H9 (cell line): ENCODE data around the gene SPC24. TPM values are rescaled to one million over a fixed set of nuclear protein-coding genes. Genes with fewer than 3 reads are reported as not detected.
"Not testable (repeated sequence)": the region's sequence is repeated elsewhere in the genome, so short reads cannot be mapped to it uniquely, and the experiment has no call there.

Experiments used
- DNase-seq: peaks from one replicate; pipeline ENCODE4 v3.0.0-alpha.2; 2017
- H2AFZ ChIP-seq: one replicate; pipeline ENCODE4 v1.6.1; 2013; ENCODE audit warnings: mild to moderate bottlenecking, low read length, control low read depth, moderate library complexity
- H2AK5ac ChIP-seq: 2 replicates; pipeline ENCODE4 v1.6.1; 2013; ENCODE audit warnings: low read length, control low read depth, mixed read lengths; ENCODE audit not compliant: insufficient read length
- H2BK120ac ChIP-seq: one replicate; pipeline ENCODE4 v1.6.1; 2013; ENCODE audit warnings: low read depth, mild to moderate bottlenecking, low read length, control low read depth, inconsistent platforms; ENCODE audit not compliant: poor library complexity, severe bottlenecking
- H2BK12ac ChIP-seq: 2 replicates; pipeline ENCODE4 v1.6.1; 2013; ENCODE audit warnings: low read length, control low read depth, mixed read lengths, low read depth; ENCODE audit not compliant: insufficient read length
- H2BK15ac ChIP-seq: 2 replicates; pipeline ENCODE4 v1.6.1; 2013; ENCODE audit warnings: low read depth, low read length, control low read depth
- H2BK20ac ChIP-seq: one replicate; pipeline ENCODE4 v1.6.1; 2013; ENCODE audit warnings: low read depth, mild to moderate bottlenecking, low read length, control low read depth, inconsistent platforms; ENCODE audit not compliant: poor library complexity, severe bottlenecking
- H2BK5ac ChIP-seq: 2 replicates; pipeline ENCODE4 v1.6.1; 2013; ENCODE audit warnings: low read length, control low read depth, mixed read lengths; ENCODE audit not compliant: insufficient read length
- H3K14ac ChIP-seq: 2 replicates; pipeline ENCODE4 v1.6.1; 2013; ENCODE audit warnings: low read length, control low read depth; ENCODE audit not compliant: insufficient read depth
- H3K18ac ChIP-seq: 2 replicates; pipeline ENCODE4 v1.6.1; 2013; ENCODE audit warnings: low read depth, mild to moderate bottlenecking, mixed read lengths, low read length, control low read depth; ENCODE audit not compliant: insufficient read length
- H3K23ac ChIP-seq: 2 replicates; pipeline ENCODE4 v1.6.1; 2013; ENCODE audit warnings: low read length, control low read depth, mixed read lengths, low read depth; ENCODE audit not compliant: insufficient read length
- H3K23me2 ChIP-seq: 2 replicates; pipeline ENCODE4 v1.6.1; 2013; ENCODE audit warnings: low read depth, mild to moderate bottlenecking, mixed read lengths, low read length, control low read depth; ENCODE audit not compliant: insufficient read length, poor library complexity, severe bottlenecking
- H3K27ac ChIP-seq: 2 replicates; pipeline ENCODE4 v1.5.1; 2013; ENCODE audit warnings: low read length, control low read depth, mixed read lengths, low read depth; ENCODE audit not compliant: insufficient read length
- H3K27me3 ChIP-seq: 2 replicates; pipeline ENCODE4 v1.6.1; 2013; ENCODE audit warnings: low read length, control low read depth, inconsistent platforms; ENCODE audit not compliant: insufficient read depth
- H3K4ac ChIP-seq: 2 replicates; pipeline ENCODE4 v1.6.1; 2013; ENCODE audit warnings: low read depth, mild to moderate bottlenecking, control low read depth, inconsistent platforms, low read length, moderate library complexity
- H3K4me1 ChIP-seq: 2 replicates; pipeline ENCODE4 v1.6.1; 2013; ENCODE audit warnings: low read length, control low read depth, inconsistent platforms; ENCODE audit not compliant: insufficient read depth
- H3K4me2 ChIP-seq: 2 replicates; pipeline ENCODE4 v1.6.1; 2013; ENCODE audit warnings: low read length, control low read depth, mixed read lengths; ENCODE audit not compliant: insufficient read length, insufficient read depth
- H3K56ac ChIP-seq: 2 replicates; pipeline ENCODE4 v1.6.1; 2013; ENCODE audit warnings: low read depth, mild to moderate bottlenecking, mixed read lengths, low read length, control low read depth; ENCODE audit not compliant: insufficient read length
- H3K79me1 ChIP-seq: 2 replicates; pipeline ENCODE4 v1.6.1; 2013; ENCODE audit warnings: low read depth, mild to moderate bottlenecking, moderate library complexity, low read length, control low read depth, inconsistent platforms; ENCODE audit not compliant: insufficient read depth, poor library complexity, severe bottlenecking
- H3K79me2 ChIP-seq: 2 replicates; pipeline ENCODE4 v1.6.1; 2013; ENCODE audit warnings: low read length, control low read depth, inconsistent platforms; ENCODE audit not compliant: insufficient read depth
- H3K9ac ChIP-seq: 2 replicates; pipeline ENCODE4 v1.6.1; 2013; ENCODE audit warnings: low read length, control low read depth, mixed read lengths; ENCODE audit not compliant: insufficient read length; ENCODE audit errors: extremely low read depth
- H3K9me3 ChIP-seq: one replicate; pipeline ENCODE4 v1.6.1; 2013; ENCODE audit warnings: low read depth, low read length, inconsistent platforms; ENCODE audit not compliant: control insufficient read depth
- H3T11ph ChIP-seq: one replicate; pipeline ENCODE4 v1.6.1; 2013; ENCODE audit warnings: mild to moderate bottlenecking, low read length, control low read depth, inconsistent platforms
- H4K20me1 ChIP-seq: one replicate; pipeline ENCODE4 v1.6.1; 2013; ENCODE audit not compliant: control insufficient read depth, insufficient read length, insufficient read depth
- H4K5ac ChIP-seq: 2 replicates; pipeline ENCODE4 v1.6.1; 2013; ENCODE audit warnings: low read depth, mild to moderate bottlenecking, mixed read lengths, low read length, control low read depth; ENCODE audit not compliant: insufficient read length
- H4K8ac ChIP-seq: replicated peaks from 2 replicates; pipeline ENCODE4 v1.6.1; 2013; ENCODE audit warnings: low read length, control low read depth, mixed read lengths, low read depth; ENCODE audit not compliant: insufficient read length
- H4K91ac ChIP-seq: 2 replicates; pipeline ENCODE4 v1.6.1; 2013; ENCODE audit warnings: low read depth, mild to moderate bottlenecking, moderate library complexity, mixed read lengths, low read length, control low read depth; ENCODE audit not compliant: insufficient read length
- H3K27ac Mint-ChIP-seq, 3 experiments: 2 replicates in 2 of 3; 3 replicates in 1 of 3; pipeline ENCODE4 v1.8.0; 2020 to 2021; ENCODE audit warnings: mixed read lengths in 3 of 3, mild to moderate bottlenecking in 1 of 3, moderate library complexity in 1 of 3
- H3K27me3 Mint-ChIP-seq: 2 replicates; pipeline ENCODE4 v1.8.0; 2021; ENCODE audit warnings: low read depth, mild to moderate bottlenecking, moderate library complexity, mixed read lengths
- H3K36me3 Mint-ChIP-seq, 3 experiments: 2 replicates in 2 of 3; 3 replicates in 1 of 3; pipeline ENCODE4 v1.8.0; 2020 to 2021; ENCODE audit warnings: low read depth in 3 of 3, mixed read lengths in 3 of 3; ENCODE audit not compliant: insufficient read depth in 1 of 3
- H3K4me1 Mint-ChIP-seq, 2 experiments: 2 replicates each; pipeline ENCODE4 v1.8.0; 2020; ENCODE audit warnings: mixed read lengths in 2 of 2
- H3K4me3 Mint-ChIP-seq, 2 experiments: 2 replicates in 1 of 2; 3 replicates in 1 of 2; pipeline ENCODE4 v1.8.0; 2020 to 2021; ENCODE audit warnings: mild to moderate bottlenecking in 2 of 2, mixed read lengths in 2 of 2, moderate library complexity in 1 of 2
- H3K9me3 Mint-ChIP-seq, 2 experiments: 2 replicates in 1 of 2; 3 replicates in 1 of 2; pipeline ENCODE4 v1.8.0; 2020; ENCODE audit warnings: mild to moderate bottlenecking in 2 of 2, mixed read lengths in 2 of 2, moderate library complexity in 1 of 2
- CTCF ChIP-seq: fragments of 200-600 bp; sonication (generic); conservative IDR thresholded peaks from 3 replicates; pipeline ENCODE4 v1.8.0; 2021; ENCODE audit warnings: antibody characterized with exemption, mild to moderate bottlenecking
- WGBS: extraction: QIAGEN DNeasy Blood & Tissue Kit; methylation state at CpG from one replicate; pipeline ENCODE4 v1.1.7; 2013; ENCODE audit warnings: missing lambda C conversion rate, low lambda C conversion rate, mixed read lengths; ENCODE audit not compliant: insufficient read length; ENCODE audit errors: extremely low coverage; 5-methylcytosine and 5-hydroxymethylcytosine counted together
- total RNA-seq: library from RNA; stranded (reverse); gene quantifications from 2 replicates; pipeline ENCODE4 v1.2.1, GENCODE V29; 2021

The SPC24 gene
- total RNA-seq, 1 experiment from 2014 or later, result 51.5 TPM

- Histone ChIP-seq H2BK120ac (no peak overlapping the region), H4K20me1 (no peaks in the 10 kb centered on the region), H2AFZ (no peak overlapping the region), H4K5ac (no peak overlapping the region), H3K4me2 (no peak overlapping the region), H2BK20ac (no peak overlapping the region), H4K91ac (no peak overlapping the region), H3K23me2 (peaks cover 4% of the 10 kb centered on the region), H3K27me3 (no peaks in the 10 kb centered on the region), H3K79me2 (peaks cover 2% of the 10 kb centered on the region; the same call in 1 of the 2 replicates), H2BK15ac (no peak overlapping the region), H2BK5ac (no peak overlapping the region), H3K27ac (no peak overlapping the region), H3K4ac (no peak overlapping the region), H2BK12ac (no peak overlapping the region), H3K23ac (no peak overlapping the region), H3K14ac (no peak overlapping the region), H4K8ac (no peak overlapping the region), H3K56ac (no peak overlapping the region), H3K9me3 (no peaks in the 10 kb centered on the region), H3K4me1 (no peaks in the 10 kb centered on the region), H3K18ac (no peak overlapping the region), H3T11ph (no peak overlapping the region), H2AK5ac (no peak overlapping the region), H3K9ac (no peak overlapping the region), H3K79me1 (peaks cover 2% of the 10 kb centered on the region)
- Mint-ChIP-seq H3K9me3 (no peaks in the 10 kb centered on the region), H3K36me3 (peaks cover 67 to 94% (median 93%) of the 10 kb centered on the region in 3 experiments), H3K27me3 (no peaks in the 10 kb centered on the region), H3K4me3 (no peak overlapping the region), H3K4me1 (no peaks in the 10 kb centered on the region), H3K27ac (no peak overlapping the region)
- no CpG with 5 or more reads among the region's 36 CpGs for WGBS
- no peak for TF ChIP-seq CTCF
- no peak for DNase-seq
Measured at GRCh38 chr19:11105014-11105636, 50.5 kb downstream of the SPC24 start.

GRCh38 chr19:11103667-11104066 is 51.9 kb downstream of the SPC24 start:
- H3K79me1 ChIP-seq, H2AK5ac ChIP-seq, H4K5ac ChIP-seq, H3K27me3 Mint-ChIP-seq, H3K9me3 Mint-ChIP-seq, H3K4me3 Mint-ChIP-seq, H2AFZ ChIP-seq, H3T11ph ChIP-seq, H4K8ac ChIP-seq, H3K27ac ChIP-seq, H2BK12ac ChIP-seq, DNase-seq, H3K79me2 ChIP-seq, H2BK15ac ChIP-seq, H2BK20ac ChIP-seq, H3K18ac ChIP-seq, H3K9me3 ChIP-seq, H3K23me2 ChIP-seq, H3K4ac ChIP-seq, H4K20me1 ChIP-seq, H3K4me1 Mint-ChIP-seq, H3K9ac ChIP-seq, H3K56ac ChIP-seq, H3K27me3 ChIP-seq, H2BK120ac ChIP-seq, H3K4me2 ChIP-seq, H3K14ac ChIP-seq, H3K4me1 ChIP-seq, H3K23ac ChIP-seq, H4K91ac ChIP-seq, H2BK5ac ChIP-seq: not testable (repeated sequence)
- Mint-ChIP-seq H3K36me3 (peaks cover 66 to 94% (median 92%) of the 10 kb centered on the region in 3 experiments), H3K27ac (peak overlapping the region in 1 of 3 experiments; percentile 32; a peak in 2 of 7 replicates)
- no CpG with 5 or more reads among the region's 10 CpGs for WGBS
